HG03439 (cell line): ENCODE data around the gene TDRD1.

Experiments used
- ATAC-seq: cut with Tn5 transposase; IDR thresholded peaks from one replicate; pipeline ENCODE4 v1.9.1; 2021; ENCODE audit warnings: mild to moderate bottlenecking, moderate library complexity; ENCODE audit not compliant: unreplicated experiment

The TDRD1 gene

GRCh38 chr10:114259824-114260223 lies 80.7 kb downstream of the TDRD1 start:
- ATAC-seq: no peak

- ATAC-seq: no peak
Observed at GRCh38 chr10:114260366-114260765, 81.2 kb downstream of the TDRD1 start.

GRCh38 chr10:114261076-114261475 lies 81.9 kb downstream of the TDRD1 start:
- no peak for ATAC-seq

- ATAC-seq: no peak
Observed at GRCh38 chr10:114262496-114262895, 83.3 kb downstream of the TDRD1 start.

- no peak for ATAC-seq
Observed at GRCh38 chr10:114265392-114266053, 86.4 kb downstream of the TDRD1 start.

- no peak for ATAC-seq
Observed at GRCh38 chr10:114266521-114266920, 87.4 kb downstream of the TDRD1 start.

- no peak for ATAC-seq
Observed at GRCh38 chr10:114271075-114271778, 92.1 kb downstream of the TDRD1 start.

GRCh38 chr10:114271779-114272167 lies 92.6 kb downstream of the TDRD1 start:
- ATAC-seq: no peak

- no peak for ATAC-seq
Observed at GRCh38 chr10:114272696-114273095, 93.5 kb downstream of the TDRD1 start.

- ATAC-seq: no peak
Observed at GRCh38 chr10:114273910-114274309, 94.8 kb downstream of the TDRD1 start.

GRCh38 chr10:114274616-114275453 lies 95.7 kb downstream of the TDRD1 start:
- no peak for ATAC-seq

- no peak for ATAC-seq
Observed at GRCh38 chr10:114276066-114276465, 96.9 kb downstream of the TDRD1 start.

- no peak for ATAC-seq
Observed at GRCh38 chr10:114276671-114277070, 97.5 kb downstream of the TDRD1 start.

GRCh38 chr10:114278140-114278883 lies 99.2 kb downstream of the TDRD1 start:
- no peak for ATAC-seq

- no peak for ATAC-seq
Observed at GRCh38 chr10:114278884-114279191, 99.7 kb downstream of the TDRD1 start.

- ATAC-seq: no peak
Observed at GRCh38 chr10:114279289-114279688, 100.1 kb downstream of the TDRD1 start.

- ATAC-seq: no peak
Observed at GRCh38 chr10:114279901-114280644, 100.9 kb downstream of the TDRD1 start.

- ATAC-seq: no peak
Observed at GRCh38 chr10:114281006-114281405, 101.9 kb downstream of the TDRD1 start.

GRCh38 chr10:114281461-114281860 lies 102.3 kb downstream of the TDRD1 start:
- ATAC-seq: no peak
